HG03575 (cell line): ENCODE data around the gene BABAM2.
"Not testable (repeated sequence)": the region's sequence is repeated elsewhere in the genome, so short reads cannot be mapped to it uniquely, and the experiment has no call there.

Experiments used
- ATAC-seq: cut with Tn5 transposase; IDR thresholded peaks from one replicate; pipeline ENCODE4 v1.9.1; 2021; ENCODE audit not compliant: unreplicated experiment, insufficient number of reproducible peaks, low FRiP score; ENCODE audit errors: extremely low read depth

The BABAM2 gene

GRCh38 chr2:27873091-27873490 lies 17.4 kb upstream of the BABAM2 start:
- no peak for ATAC-seq

- ATAC-seq = no peak
These were observed 15.2 kb upstream of the BABAM2 start for GRCh38 chr2:27875089-27875881.

GRCh38 chr2:27878825-27879224 lies 11.7 kb upstream of the BABAM2 start:
- no peak for ATAC-seq

GRCh38 chr2:27881815-27882583 lies 8.5 kb upstream of the BABAM2 start:
- not testable (repeated sequence) for ATAC-seq

GRCh38 chr2:27882584-27882922 lies 8.0 kb upstream of the BABAM2 start:
- not testable (repeated sequence) for ATAC-seq

- no peak for ATAC-seq
These were observed 5.9 kb upstream of the BABAM2 start for GRCh38 chr2:27884601-27885000.

GRCh38 chr2:27885234-27885633 lies 5.3 kb upstream of the BABAM2 start:
- no peak for ATAC-seq

GRCh38 chr2:27885661-27886060 lies 4.9 kb upstream of the BABAM2 start:
- no peak for ATAC-seq

- no peak for ATAC-seq
These were observed 4.2 kb upstream of the BABAM2 start for GRCh38 chr2:27886322-27886721.

GRCh38 chr2:27887111-27887510 lies 3.4 kb upstream of the BABAM2 start:
- ATAC-seq = no peak

GRCh38 chr2:27887830-27888229 lies 2.7 kb upstream of the BABAM2 start:
- no peak for ATAC-seq

GRCh38 chr2:27888790-27889189 lies 1.7 kb upstream of the BABAM2 start:
- ATAC-seq = no peak

- no peak for ATAC-seq
These were observed 769 bp upstream of the BABAM2 start for GRCh38 chr2:27889774-27890145.

GRCh38 chr2:27890924-27891672 lies 569 bp downstream of the BABAM2 start:
- ATAC-seq = no peak

GRCh38 chr2:27891673-27892105 lies 1.2 kb downstream of the BABAM2 start:
- no peak for ATAC-seq

GRCh38 chr2:27893006-27893405 lies 2.5 kb downstream of the BABAM2 start:
- ATAC-seq = no peak

GRCh38 chr2:27897717-27898116 lies 7.2 kb downstream of the BABAM2 start:
- ATAC-seq = no peak

- ATAC-seq = no peak
These were observed 10.7 kb downstream of the BABAM2 start for GRCh38 chr2:27901234-27901633.

- ATAC-seq = no peak
These were observed 11.6 kb downstream of the BABAM2 start for GRCh38 chr2:27902098-27902497.

- no peak for ATAC-seq
These were observed 12.5 kb downstream of the BABAM2 start for GRCh38 chr2:27903018-27903417.
